Ishikawa (cell line): Measurements from ENCODE around the gene GRAMD1A.

ENCODE experiments used
- CREB1 ChIP-seq: IDR thresholded peaks from 2 replicates; pipeline ENCODE4 v1.6.1; 2012; ENCODE audit warnings: low read depth
- EGR1 ChIP-seq: IDR thresholded peaks from 2 replicates; pipeline ENCODE4 v1.6.1; 2012
- EP300 ChIP-seq: IDR thresholded peaks from 2 replicates; pipeline ENCODE4 v1.6.1; 2012; ENCODE audit warnings: borderline replicate concordance
- FOXM1 ChIP-seq: IDR thresholded peaks from 2 replicates; pipeline ENCODE4 v1.6.1; 2012; ENCODE audit warnings: low read depth, borderline replicate concordance
- NFIC ChIP-seq: IDR thresholded peaks from 2 replicates; pipeline ENCODE4 v1.6.1; 2012
- TAF1 ChIP-seq: IDR thresholded peaks from 2 replicates; pipeline ENCODE4 v1.6.1; 2012; ENCODE audit warnings: low read depth, mild to moderate bottlenecking
- YY1 ChIP-seq: IDR thresholded peaks from 2 replicates; pipeline ENCODE4 v1.6.1; 2012; ENCODE audit warnings: low read depth
- ZBTB7A ChIP-seq: IDR thresholded peaks from 2 replicates; pipeline ENCODE4 v1.6.1; 2012; ENCODE audit warnings: low read depth

The GRAMD1A gene

GRCh38 chr19:35075202-35076025, 75.3 kb downstream of the GRAMD1A start:
- no peak for TF ChIP-seq ZBTB7A
- no peak for TF ChIP-seq NFIC
- no peak for TF ChIP-seq CREB1
- no peak for TF ChIP-seq YY1
- TF ChIP-seq TAF1, result no peak
- no peak for TF ChIP-seq EGR1
- no peak for TF ChIP-seq EP300

DNA sequence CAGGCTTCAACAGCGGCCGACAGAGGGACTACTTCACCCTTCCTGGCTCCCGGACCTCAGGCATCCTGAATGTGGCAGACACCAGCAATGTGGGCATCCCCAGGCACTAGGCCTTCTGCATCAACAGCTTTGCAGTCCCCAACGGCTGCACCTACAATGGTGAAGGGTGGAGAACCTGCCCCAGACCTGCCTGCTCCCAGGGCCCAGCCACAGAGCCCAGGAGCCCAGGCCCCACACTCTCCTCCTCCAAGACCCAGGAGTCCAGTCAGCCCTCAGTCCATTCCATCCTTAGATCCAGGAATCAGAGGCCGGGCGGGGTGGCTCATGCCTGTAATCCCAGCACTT, 75.9 kb downstream of the GRAMD1A start:
- TF ChIP-seq FOXM1 (no peak), NFIC (no peak)
